C4-2B (cell line): Measurements from ENCODE around the gene SEL1L2.

Experiments used
- ZFX ChIP-seq: fragments of 450-650 bp; IDR thresholded peaks from 2 replicates; pipeline ENCODE4 v1.6.1; 2017
- TF ChIP-seq, protein P1 (sequence below): fragments of 450-650 bp; conservative IDR thresholded peaks from 2 replicates; pipeline ENCODE4 v1.5.1; 2017; ENCODE audit warnings: mild to moderate bottlenecking

DNA sequence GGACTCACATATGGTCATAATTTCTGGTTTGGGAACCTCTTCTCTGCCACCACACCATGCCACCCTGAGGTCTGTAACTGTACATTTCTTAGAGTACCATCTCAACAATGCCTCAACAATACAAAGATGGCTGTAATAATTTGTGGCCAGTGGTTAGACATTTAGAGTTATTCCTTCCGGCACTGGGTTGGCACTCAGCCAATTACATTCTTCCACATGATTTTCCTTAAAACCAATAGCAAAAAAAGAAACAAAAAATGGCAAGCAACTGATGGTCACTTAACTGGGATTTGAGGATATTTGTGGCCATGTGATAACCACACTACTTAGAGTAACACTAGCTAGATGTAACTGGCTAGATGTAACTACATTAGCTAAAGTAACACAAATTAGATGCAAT is 79.9 kb downstream of the SEL1L2 start:
- TF ChIP-seq, protein P1, sequence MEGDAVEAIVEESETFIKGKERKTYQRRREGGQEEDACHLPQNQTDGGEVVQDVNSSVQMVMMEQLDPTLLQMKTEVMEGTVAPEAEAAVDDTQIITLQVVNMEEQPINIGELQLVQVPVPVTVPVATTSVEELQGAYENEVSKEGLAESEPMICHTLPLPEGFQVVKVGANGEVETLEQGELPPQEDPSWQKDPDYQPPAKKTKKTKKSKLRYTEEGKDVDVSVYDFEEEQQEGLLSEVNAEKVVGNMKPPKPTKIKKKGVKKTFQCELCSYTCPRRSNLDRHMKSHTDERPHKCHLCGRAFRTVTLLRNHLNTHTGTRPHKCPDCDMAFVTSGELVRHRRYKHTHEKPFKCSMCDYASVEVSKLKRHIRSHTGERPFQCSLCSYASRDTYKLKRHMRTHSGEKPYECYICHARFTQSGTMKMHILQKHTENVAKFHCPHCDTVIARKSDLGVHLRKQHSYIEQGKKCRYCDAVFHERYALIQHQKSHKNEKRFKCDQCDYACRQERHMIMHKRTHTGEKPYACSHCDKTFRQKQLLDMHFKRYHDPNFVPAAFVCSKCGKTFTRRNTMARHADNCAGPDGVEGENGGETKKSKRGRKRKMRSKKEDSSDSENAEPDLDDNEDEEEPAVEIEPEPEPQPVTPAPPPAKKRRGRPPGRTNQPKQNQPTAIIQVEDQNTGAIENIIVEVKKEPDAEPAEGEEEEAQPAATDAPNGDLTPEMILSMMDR, result no peak
- TF ChIP-seq ZFX, result no peak
